Hematopoietic multipotent progenitor cell (in vitro differentiated cells): Measurements from ENCODE around the gene NSUN6. TPM values are rescaled to one million over a fixed set of nuclear protein-coding genes. Genes with fewer than 3 reads are reported as not detected.

Source experiments
- DNase-seq, 3 donors: peaks; one replicate each; pipeline ENCODE4 v3.0.0-alpha.2; 2011 to 2015; ENCODE audit warnings: low read depth in 2 of 3, low spot score in 2 of 3
- total RNA-seq: library from RNA; depleted of rRNA; stranded (reverse); fragments of >200 nt; gene quantifications from one replicate; pipeline ENCODE4 v1.2.3, GENCODE V29; 2012

NSUN6 gene
- total RNA-seq, result 12.1 TPM

- DNase-seq, result peak; percentile 85 to 95 (median 94)
These were observed at the start of gene NSUN6 for GRCh38 chr10:18651324-18652007. Gene NSUN6 (minus strand): TSS chr10:18651587. CDS start chr10:18651203, 384 bp downstream.

GRCh38 chr10:18699849-18700840 is 48.8 kb upstream of the NSUN6 start:
- DNase-seq, result peak in 2 of 3 donors; percentile 12 to 68

GRCh38 chr10:18690541-18690940 is 39.2 kb upstream of the NSUN6 start:
- no peak for DNase-seq

GRCh38 chr10:18689498-18689897 is 38.1 kb upstream of the NSUN6 start:
- DNase-seq, result peak in 2 of 3 donors; percentile 6 to 55

GRCh38 chr10:18687706-18688105 is 36.3 kb upstream of the NSUN6 start:
- DNase-seq, result no peak

GRCh38 chr10:18687195-18687594 is 35.8 kb upstream of the NSUN6 start:
- no peak for DNase-seq

- DNase-seq, result no peak
These were observed 34.2 kb upstream of the NSUN6 start for GRCh38 chr10:18685555-18685954.

- DNase-seq, result no peak
These were observed 33.6 kb upstream of the NSUN6 start for GRCh38 chr10:18684953-18685352.

- DNase-seq, result no peak
These were observed 33.0 kb upstream of the NSUN6 start for GRCh38 chr10:18684416-18684815.

GRCh38 chr10:18683427-18683826 is 32.0 kb upstream of the NSUN6 start:
- DNase-seq, result no peak

GRCh38 chr10:18681971-18682411 is 30.6 kb upstream of the NSUN6 start:
- DNase-seq, result no peak

- no peak for DNase-seq
These were observed 30.0 kb upstream of the NSUN6 start for GRCh38 chr10:18681366-18681765.

GRCh38 chr10:18680754-18681153 is 29.4 kb upstream of the NSUN6 start:
- DNase-seq, result no peak

- no peak for DNase-seq
These were observed 23.9 kb upstream of the NSUN6 start for GRCh38 chr10:18675086-18675801.

GRCh38 chr10:18668026-18668425 is 16.6 kb upstream of the NSUN6 start:
- no peak for DNase-seq

- DNase-seq, result no peak
These were observed 15.4 kb upstream of the NSUN6 start for GRCh38 chr10:18666810-18667209.

- no peak for DNase-seq
These were observed 14.6 kb upstream of the NSUN6 start for GRCh38 chr10:18665815-18666558.

GRCh38 chr10:18664841-18665478 is 13.6 kb upstream of the NSUN6 start:
- DNase-seq, result no peak

- DNase-seq, result no peak
These were observed 9.5 kb upstream of the NSUN6 start for GRCh38 chr10:18660816-18661431.
